ENCODE data around the gene C10orf67. TPM values are rescaled to one million over a fixed set of nuclear protein-coding genes. Genes with fewer than 3 reads are reported as not detected.
"Not testable (repeated sequence)": the region's sequence is repeated elsewhere in the genome, so short reads cannot be mapped to it uniquely, and the experiment has no call there.

Gene C10orf67
- polyA plus RNA-seq = under 1 TPM in 1 of 3 donors, not detected in 2; 0.45 TPM

GRCh38 chr10:23344241-23344841, at the start of gene C10orf67:
C10orf67 (minus strand) TSS chr10:23344797; CDS start chr10:23344774, 23 bp downstream.
- WGBS, 3 donors = 1 to 2% (median 2%) methylated on average over 20 to 31 of the region's 31 CpGs
- H3K27ac ChIP-seq (ENCODE audit: low read depth, low read length) = no peak within 1 kb of the TSS

DNA sequence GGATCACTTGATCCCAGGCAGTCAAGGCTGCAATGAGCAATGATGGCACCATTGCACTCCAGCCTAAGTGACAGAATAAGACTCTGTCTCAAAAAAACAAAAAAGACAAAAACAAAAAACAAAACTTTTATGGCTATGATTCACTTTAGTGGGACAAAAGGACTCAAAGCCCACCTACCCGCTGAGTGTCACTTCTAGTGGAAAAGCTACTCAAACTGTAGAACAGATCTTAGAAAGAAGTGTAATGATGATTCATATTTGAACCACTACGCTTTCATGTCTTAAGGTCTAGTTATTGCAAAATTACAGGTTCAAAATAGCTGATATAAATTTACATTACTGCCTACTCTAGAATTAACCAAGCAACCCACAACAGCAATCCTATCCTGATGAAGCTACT, 47.2 kb upstream of the C10orf67 start:
- no peak overlapping the region for H3K27ac ChIP-seq (ENCODE audit: low read depth, low read length)

DNA sequence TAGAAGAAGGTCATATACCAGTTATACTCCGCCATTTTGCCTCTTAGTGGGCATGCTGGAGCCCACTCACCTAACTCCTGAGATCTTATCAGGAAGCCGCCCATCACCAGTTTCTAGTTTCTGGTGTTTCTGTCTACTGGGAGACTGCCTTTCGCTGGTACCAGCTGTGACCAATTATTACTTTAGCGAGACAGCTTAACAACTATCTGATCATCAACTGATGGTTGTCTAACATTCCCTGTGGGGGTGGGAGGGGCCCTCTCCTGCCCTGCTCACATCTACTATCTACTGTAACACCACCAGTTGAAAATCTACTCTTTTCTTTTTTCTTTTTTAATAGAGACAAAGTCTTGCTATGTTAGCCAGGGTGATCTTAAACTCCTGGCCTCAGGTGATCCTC, 46.2 kb upstream of the C10orf67 start:
- no peak overlapping the region for H3K27ac ChIP-seq (ENCODE audit: low read depth, low read length)
- WGBS, 3 donors = 85 to 94% (median 87%) methylated on average over 4 of the region's 4 CpGs

More for the DNA sequence above, 47.2 kb upstream of the C10orf67 start:
- 69 to 94% (median 90%) methylated on average over 2 of the region's 2 CpGs for WGBS, 3 donors

GRCh38 chr10:23390408-23390807, 45.8 kb upstream of the C10orf67 start:
- WGBS, 3 donors = 82 to 84% (median 84%) methylated on average over 10 of the region's 10 CpGs
- not testable (repeated sequence) for H3K27ac ChIP-seq (ENCODE audit: low read depth, low read length)

DNA sequence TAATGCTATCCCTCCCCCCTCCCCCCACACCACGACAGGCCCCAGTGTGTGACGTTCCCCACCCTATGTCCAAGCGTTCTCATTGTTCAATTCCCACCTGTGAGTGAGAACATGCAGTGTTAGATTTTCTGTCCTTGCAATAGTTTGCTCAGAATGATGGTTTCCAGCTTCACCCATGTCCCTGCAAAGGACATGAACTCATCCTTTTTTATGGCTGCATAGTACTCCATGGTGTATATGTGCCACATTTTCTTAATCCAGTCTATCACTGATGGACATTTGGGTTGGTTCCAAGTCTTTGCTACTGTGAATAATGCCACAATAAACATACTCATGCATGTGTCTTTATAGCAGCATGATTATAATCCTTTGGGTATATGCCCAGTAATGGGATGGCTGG, 42.9 kb upstream of the C10orf67 start:
- 88 to 92% (median 90%) methylated on average over 3 of the region's 3 CpGs for WGBS, 3 donors
- not testable (repeated sequence) for H3K27ac ChIP-seq (ENCODE audit: low read depth, low read length)

DNA sequence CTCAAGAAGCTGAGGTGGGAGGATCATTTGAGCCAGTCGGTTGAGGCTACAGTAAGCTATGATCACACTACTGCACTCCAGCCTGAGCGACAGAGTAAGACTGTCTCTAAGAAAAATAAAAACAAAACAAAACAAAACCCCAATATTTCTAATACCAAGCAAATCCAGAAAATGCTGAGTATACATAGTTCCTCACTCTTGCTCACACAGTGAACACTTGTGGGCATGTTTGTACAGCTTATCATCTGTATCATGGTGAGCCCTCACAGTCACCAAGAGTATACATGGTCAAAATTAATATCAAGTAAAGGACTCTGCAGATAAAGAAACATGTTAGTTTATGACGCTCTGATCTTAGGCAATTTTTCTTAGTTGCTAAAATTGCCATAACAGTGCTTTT, 41.5 kb upstream of the C10orf67 start:
- WGBS, 3 donors = 83 to 92% (median 85%) methylated on average over 3 of the region's 3 CpGs
- no peak overlapping the region for H3K27ac ChIP-seq (ENCODE audit: low read depth, low read length)

DNA sequence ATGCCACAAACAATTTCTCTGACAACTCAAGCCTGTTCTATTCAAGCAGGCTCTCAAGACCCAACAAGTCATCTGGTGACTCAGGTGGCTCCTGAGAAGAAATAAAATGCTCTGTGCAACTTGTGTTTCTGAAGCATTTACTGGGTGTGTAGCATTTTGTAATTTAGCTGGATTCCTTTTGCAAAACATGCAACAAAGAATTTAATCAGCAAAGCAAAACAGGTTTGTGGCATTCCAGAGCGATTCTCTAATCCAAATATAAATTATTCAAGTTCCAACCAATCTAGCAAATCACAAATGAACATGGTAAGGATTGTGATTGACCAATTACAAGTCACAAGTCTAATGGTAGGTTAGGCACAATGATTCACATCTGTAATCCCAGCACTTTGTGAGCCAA, 39.8 kb upstream of the C10orf67 start:
- H3K27ac ChIP-seq (ENCODE audit: low read depth, low read length) = no peak overlapping the region
- 72 to 90% (median 88%) methylated on average over 1 of the region's 1 CpG for WGBS, 3 donors

- H3K27ac ChIP-seq (ENCODE audit: low read depth, low read length) = no peak overlapping the region
- 87 to 90% (median 88%) methylated on average over 2 of the region's 2 CpGs for WGBS, 3 donors
Observed at GRCh38 chr10:23383637-23384036, 39.0 kb upstream of the C10orf67 start.

- WGBS, 3 donors = 81 to 93% (median 86%) methylated on average over 3 of the region's 3 CpGs
Observed at GRCh38 chr10:23381298-23382040, 36.9 kb upstream of the C10orf67 start.

GRCh38 chr10:23379686-23380085, 35.1 kb upstream of the C10orf67 start:
- WGBS, 3 donors = 48 to 63% (median 52%) methylated on average over 3 of the region's 3 CpGs
- no peak overlapping the region for H3K27ac ChIP-seq (ENCODE audit: low read depth, low read length)

More at GRCh38 chr10:23381298-23382040, 36.9 kb upstream of the C10orf67 start:
- no peak overlapping the region for H3K27ac ChIP-seq (ENCODE audit: low read depth, low read length)

GRCh38 chr10:23376229-23376655, 31.6 kb upstream of the C10orf67 start:
- WGBS, 3 donors = 74 to 83% (median 79%) methylated on average over 3 of the region's 3 CpGs
- H3K27ac ChIP-seq (ENCODE audit: low read depth, low read length) = no peak overlapping the region

GRCh38 chr10:23375366-23375765, 30.8 kb upstream of the C10orf67 start:
- 91 to 95% (median 94%) methylated on average over 4 of the region's 4 CpGs for WGBS, 3 donors
- H3K27ac ChIP-seq (ENCODE audit: low read depth, low read length) = no peak overlapping the region

DNA sequence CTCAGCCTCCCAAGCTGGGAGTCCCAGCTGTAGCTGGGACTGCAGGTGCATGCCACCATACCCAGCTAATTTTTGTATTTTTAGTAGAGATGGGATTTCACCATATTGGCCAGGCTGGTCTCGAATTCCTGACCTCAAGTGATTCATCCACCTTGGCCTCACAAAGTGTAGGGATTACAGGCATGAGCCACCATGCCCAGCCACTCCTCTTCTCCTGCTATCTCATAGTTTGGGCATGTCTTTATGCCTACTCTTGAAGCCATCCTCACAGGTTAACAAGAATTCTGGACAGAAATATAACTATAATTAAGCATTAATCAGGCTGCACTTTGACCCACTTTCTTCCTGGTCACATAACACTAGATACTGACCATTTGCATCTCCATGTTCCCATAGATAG, 28.6 kb upstream of the C10orf67 start:
- 64 to 72% (median 72%) methylated on average over 1 of the region's 1 CpG for WGBS, 3 donors
- no peak overlapping the region for H3K27ac ChIP-seq (ENCODE audit: low read depth, low read length)

DNA sequence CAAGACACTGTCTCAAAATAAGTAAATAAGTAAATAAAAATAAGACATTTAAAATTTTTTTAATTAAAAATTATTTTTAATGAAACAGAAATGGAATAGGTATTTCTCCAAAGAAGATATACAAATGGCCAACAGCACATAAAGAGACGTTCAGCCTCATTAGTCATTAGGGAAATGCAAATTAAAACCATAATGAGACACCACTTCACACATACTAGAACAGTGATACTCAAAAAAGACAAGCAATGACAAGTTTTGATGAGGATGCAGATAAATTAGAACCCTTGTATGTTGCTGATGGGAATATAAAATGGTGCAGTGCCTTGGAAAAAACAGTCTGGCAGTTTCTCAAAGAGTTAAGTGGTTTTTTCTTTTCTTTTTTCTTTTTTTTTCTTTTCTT, 26.5 kb upstream of the C10orf67 start:
- 76 to 82% (median 78%) methylated on average over 1 of the region's 1 CpG for WGBS, 3 donors

DNA sequence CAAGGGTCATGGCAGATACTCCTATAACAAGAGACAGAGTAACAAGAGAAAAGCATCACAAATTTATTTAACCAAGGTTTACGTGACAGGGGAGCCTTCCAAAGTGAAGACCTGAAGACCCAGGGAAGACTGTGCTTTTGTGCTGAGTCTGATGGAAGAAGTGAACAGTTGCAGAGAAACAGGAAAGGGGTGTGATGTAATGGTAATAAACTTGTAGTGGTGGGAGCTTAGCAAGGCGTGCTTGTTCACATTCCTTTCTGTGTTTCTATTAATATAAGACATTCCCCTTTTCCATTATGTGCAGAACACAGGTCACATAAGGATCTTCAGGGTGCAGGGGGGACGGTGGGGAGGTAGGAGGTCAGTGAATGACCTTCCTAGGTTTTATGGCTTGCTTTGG, 25.5 kb upstream of the C10orf67 start:
- no peak overlapping the region for H3K27ac ChIP-seq (ENCODE audit: low read depth, low read length)
- 53 to 71% (median 56%) methylated on average over 3 of the region's 3 CpGs for WGBS, 3 donors

More for the DNA sequence above, 26.5 kb upstream of the C10orf67 start:
- no peak overlapping the region for H3K27ac ChIP-seq (ENCODE audit: low read depth, low read length)

GRCh38 chr10:23368816-23369640, 24.4 kb upstream of the C10orf67 start:
- 21 to 43% (median 31%) methylated on average over 7 of the region's 7 CpGs for WGBS, 3 donors
- no peak overlapping the region for H3K27ac ChIP-seq (ENCODE audit: low read depth, low read length)

DNA sequence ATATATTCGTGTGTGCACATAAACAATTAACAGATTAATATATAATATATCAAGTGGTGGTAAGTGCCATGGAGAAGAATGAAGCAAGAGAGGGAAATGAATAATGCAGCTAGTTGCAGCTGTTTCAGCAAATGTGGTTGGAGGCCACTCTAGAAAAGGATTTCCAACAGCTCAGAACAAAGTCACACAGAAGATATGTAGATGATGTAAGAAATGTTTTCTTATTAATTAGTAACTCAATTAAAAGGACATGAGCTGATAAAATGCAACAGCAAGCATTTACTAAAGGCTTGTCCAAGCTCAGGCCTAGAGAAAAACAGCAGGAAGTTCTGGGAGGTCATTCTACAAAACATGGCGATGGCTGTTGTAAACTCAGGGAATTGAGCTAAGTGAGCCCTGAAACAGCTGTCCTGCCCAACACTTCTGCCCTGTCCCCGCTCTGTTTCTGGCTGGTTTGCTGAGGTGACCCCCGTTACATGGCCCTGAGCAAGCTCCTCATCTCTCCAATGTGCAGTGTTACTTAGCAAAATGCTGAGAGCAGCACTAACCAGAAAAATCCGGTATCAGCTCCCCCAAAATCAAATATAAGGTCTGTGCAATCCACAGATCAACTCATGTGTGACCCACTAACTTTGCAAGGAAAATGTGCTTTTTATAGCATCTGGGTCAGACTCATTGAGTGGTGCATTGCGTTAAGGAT, 23.4 kb upstream of the C10orf67 start:
- H3K27ac ChIP-seq (ENCODE audit: low read depth, low read length) = no peak overlapping the region
- 83 to 87% (median 83%) methylated on average over 6 of the region's 6 CpGs for WGBS, 3 donors

DNA sequence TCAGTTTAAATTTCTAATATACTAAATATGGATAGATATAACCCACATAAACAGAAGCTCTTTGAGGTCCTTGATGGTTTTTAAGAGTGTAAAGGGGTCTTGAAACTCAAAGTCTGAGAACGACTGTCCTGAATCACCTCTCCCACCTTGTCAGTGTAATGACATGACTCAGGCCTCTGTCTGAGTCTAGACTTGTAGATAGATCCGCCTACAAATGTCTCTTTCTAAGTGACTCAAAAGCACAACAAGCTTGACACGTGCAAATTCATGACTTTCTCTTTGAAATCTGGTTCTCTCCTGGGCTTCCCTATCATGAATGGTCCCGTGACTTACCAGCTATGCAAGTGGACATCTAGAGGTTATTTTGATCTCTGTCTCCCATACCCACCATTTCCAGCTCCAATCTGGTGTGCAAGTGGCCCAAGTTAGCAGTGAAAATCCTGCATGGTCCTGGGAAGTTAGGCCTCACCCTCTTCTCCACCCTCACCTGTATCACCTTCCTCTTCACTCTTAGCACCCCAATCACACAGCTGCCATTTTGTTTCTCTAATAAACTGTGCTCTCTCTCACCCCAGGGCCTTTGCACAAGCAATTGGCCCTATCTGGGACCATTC, 20.9 kb upstream of the C10orf67 start:
- 76 to 90% (median 81%) methylated on average over 4 of the region's 4 CpGs for WGBS, 3 donors
- H3K27ac ChIP-seq (ENCODE audit: low read depth, low read length) = not testable (repeated sequence)

Measured in adipose tissue (tissue), 3 donors.